IMR-90 (cell line): ENCODE data around the gene AS3MT. TPM values are rescaled to one million over a fixed set of nuclear protein-coding genes. Genes with fewer than 3 reads are reported as not detected.

Experiments used
- ATAC-seq: fragments of 200-7000 bp; cut with Tn5 transposase; 2 replicates; pipeline ENCODE4 v1.9.1; 2020; ENCODE audit warnings: low read depth, mild to moderate bottlenecking, moderate library complexity
- BruUV-seq: library from RNA; stranded (reverse); fragments of 400-500 nt; replicated peaks from 2 replicates; lab custom pipeline; 2021; lab: Mats Ljungman, UMichigan
- CTCF ChIA-PET: fragments of 300-600 bp; formaldehyde crosslinking; extraction: SDS; loops from one replicate; lab custom pipeline; 2021; ENCODE audit warnings: antibody characterized with exemption; lab: Yijun Ruan, JAX
- POLR2A ChIA-PET: fragments of 300-600 bp; sonication (Branson Sonifier 250); formaldehyde crosslinking; loops from one replicate; lab custom pipeline; 2022; ENCODE audit warnings: antibody characterized with exemption; ENCODE audit not compliant: unreplicated experiment; lab: Charles Lee
- DNase-seq: peaks from one replicate; pipeline ENCODE4 v3.0.0; 2013
- H2AFZ ChIP-seq: replicated peaks from 2 replicates; pipeline ENCODE3; 2013; ENCODE audit warnings: low read length, mild to moderate bottlenecking; ENCODE audit not compliant: poor library complexity
- H2AK5ac ChIP-seq: 2 replicates; pipeline ENCODE4 v1.6.1; 2013; ENCODE audit warnings: low read depth, low read length, inconsistent platforms
- H2AK9ac ChIP-seq: replicated peaks from 2 replicates; pipeline ENCODE3; 2013; ENCODE audit warnings: mild to moderate bottlenecking, low read depth, low read length, moderate library complexity; ENCODE audit not compliant: poor library complexity
- H2BK120ac ChIP-seq: 2 replicates; pipeline ENCODE4 v1.6.1; 2013; ENCODE audit warnings: low read depth, low read length, inconsistent platforms
- H2BK15ac ChIP-seq: 3 replicates; pipeline ENCODE4 v1.6.1; 2013; ENCODE audit warnings: low read depth, low read length, inconsistent platforms
- H2BK20ac ChIP-seq: 2 replicates; pipeline ENCODE4 v1.6.1; 2013; ENCODE audit warnings: low read depth, mild to moderate bottlenecking, inconsistent platforms, low read length, moderate library complexity
- H2BK5ac ChIP-seq: 2 replicates; pipeline ENCODE4 v1.6.1; 2013; ENCODE audit warnings: mild to moderate bottlenecking, low read depth, low read length, inconsistent platforms; ENCODE audit not compliant: poor library complexity, severe bottlenecking
- H3K14ac ChIP-seq: replicated peaks from 2 replicates; pipeline ENCODE4 v1.6.1; 2013; ENCODE audit warnings: low read depth, low read length, inconsistent platforms
- H3K18ac ChIP-seq: 2 replicates; pipeline ENCODE4 v1.6.1; 2013; ENCODE audit warnings: low read depth, low read length, control low read depth
- H3K23ac ChIP-seq: 2 replicates; pipeline ENCODE4 v1.6.1; 2013; ENCODE audit warnings: low read depth, low read length, inconsistent platforms
- H3K27ac ChIP-seq: 2 replicates; pipeline ENCODE4 v1.5.1; 2013; ENCODE audit warnings: mild to moderate bottlenecking, control low read depth, low read length; ENCODE audit not compliant: insufficient read depth
- H3K27me3 ChIP-seq: 2 replicates; pipeline ENCODE4 v1.6.1; 2013; ENCODE audit warnings: low read length; ENCODE audit not compliant: control insufficient read depth, insufficient read depth
- H3K36me3 ChIP-seq: 2 replicates; pipeline ENCODE4 v1.6.1; 2013; ENCODE audit warnings: low read length, mixed read lengths; ENCODE audit not compliant: control insufficient read depth, insufficient read depth
- H3K4ac ChIP-seq: 2 replicates; pipeline ENCODE4 v1.6.1; 2013; ENCODE audit warnings: low read depth, low read length, inconsistent platforms
- H3K4me1 ChIP-seq: 2 replicates; pipeline ENCODE4 v1.6.1; 2013; ENCODE audit warnings: low read length, mixed read lengths; ENCODE audit not compliant: control insufficient read depth, insufficient read depth
- H3K4me2 ChIP-seq: 2 replicates; pipeline ENCODE4 v1.6.1; 2013; ENCODE audit warnings: low read depth, mild to moderate bottlenecking, control low read depth, low read length, moderate library complexity
- H3K4me3 ChIP-seq: 2 replicates; pipeline ENCODE4 v1.5.1; 2013; ENCODE audit warnings: low read depth, mild to moderate bottlenecking, control low read depth, low read length, moderate library complexity; ENCODE audit not compliant: insufficient read depth
- H3K56ac ChIP-seq: 2 replicates; pipeline ENCODE4 v1.6.1; 2013; ENCODE audit warnings: low read length, inconsistent platforms; ENCODE audit not compliant: insufficient read depth; ENCODE audit errors: extremely low read depth
- H3K79me1 ChIP-seq, 2 experiments: 2 replicates each; pipeline ENCODE4 v1.6.1; 2013; ENCODE audit warnings: low read length in 2 of 2, inconsistent platforms in 1 of 2, low read depth in 1 of 2
- H3K9ac ChIP-seq: 2 replicates; pipeline ENCODE4 v1.6.1; 2013; ENCODE audit warnings: low read depth, low read length, control low read depth
- H3K9me1 ChIP-seq: 2 replicates; pipeline ENCODE4 v1.6.1; 2013; ENCODE audit warnings: low read length, inconsistent platforms; ENCODE audit not compliant: insufficient read depth
- H3K9me3 ChIP-seq: 2 replicates; pipeline ENCODE4 v1.6.1; 2013; ENCODE audit warnings: low read length; ENCODE audit not compliant: control insufficient read depth, insufficient read depth
- H4K20me1 ChIP-seq: 2 replicates; pipeline ENCODE4 v1.6.1; 2013; ENCODE audit warnings: low read length, inconsistent platforms; ENCODE audit not compliant: insufficient read depth
- H4K5ac ChIP-seq: 2 replicates; pipeline ENCODE4 v1.6.1; 2013; ENCODE audit warnings: mild to moderate bottlenecking, low read depth, low read length, control low read depth
- H4K8ac ChIP-seq, 2 experiments: 2 replicates each; pipeline ENCODE4 v1.6.1; 2013; ENCODE audit warnings: low read depth in 2 of 2, low read length in 2 of 2, control low read depth in 1 of 2, inconsistent platforms in 1 of 2
- H4K91ac ChIP-seq: 2 replicates; pipeline ENCODE4 v1.6.1; 2013; ENCODE audit warnings: low read depth, low read length, inconsistent platforms; ENCODE audit not compliant: insufficient read depth
- CEBPB ChIP-seq: IDR thresholded peaks from 2 replicates; pipeline ENCODE4 v1.6.1; 2012; ENCODE audit warnings: low read depth, low read length, improper control_type of control experiment
- CHD1 ChIP-seq: IDR thresholded peaks from 2 replicates; pipeline ENCODE4 v1.6.1; 2012; ENCODE audit warnings: low read depth, low read length, improper control_type of control experiment
- ELK1 ChIP-seq: fragments of 150-350 bp; IDR thresholded peaks from 2 replicates; pipeline ENCODE4 v1.6.1; 2016; ENCODE audit warnings: low read depth, mild to moderate bottlenecking, low read length, moderate library complexity, borderline replicate concordance
- MAZ ChIP-seq: IDR thresholded peaks from 2 replicates; pipeline ENCODE4 v1.6.1; 2012; ENCODE audit warnings: low read depth, mild to moderate bottlenecking, low read length, improper control_type of control experiment, moderate library complexity, borderline replicate concordance
- RAD21 ChIP-seq: IDR thresholded peaks from 2 replicates; pipeline ENCODE4 v1.6.1; 2012; ENCODE audit warnings: low read length, improper control_type of control experiment
- RCOR1 ChIP-seq: IDR thresholded peaks from 2 replicates; pipeline ENCODE4 v1.6.1; 2012; ENCODE audit warnings: mild to moderate bottlenecking, low read length, improper control_type of control experiment; ENCODE audit not compliant: insufficient replicate concordance
- RFX5 ChIP-seq: IDR thresholded peaks from 2 replicates; pipeline ENCODE4 v1.8.0; 2012; ENCODE audit warnings: low read depth, mild to moderate bottlenecking, low read length, moderate library complexity
- USF2 ChIP-seq: fragments of 150-350 bp; IDR thresholded peaks from 2 replicates; pipeline ENCODE4 v1.6.1; 2017; ENCODE audit warnings: mild to moderate bottlenecking, antibody characterized with exemption, low read length, low read depth
- WGBS, 2 experiments: methylation state at CpG; one replicate each; pipeline versions ENCODE4 v1.1.5 to v1.1.7; 2013; ENCODE audit warnings: missing lambda C conversion rate in 2 of 2; ENCODE audit not compliant: insufficient read length in 1 of 2; ENCODE audit errors: extremely low coverage in 2 of 2; 5-methylcytosine and 5-hydroxymethylcytosine counted together
- dilution Hi-C: fragments of 300-500 bp; cut with HindIII; formaldehyde crosslinking; loops from one replicate; pipeline ENCODE4 v1.14.3; 2018; ENCODE audit warnings: low sequenced_read_pairs; ENCODE audit not compliant: unreplicated experiment
- in situ Hi-C: fragments of 300-500 bp; cut with MboI; formaldehyde crosslinking; loops from 3 replicates; pipeline ENCODE4 v1.14.3; 2019; ENCODE audit warnings: low sequenced_read_pairs, inconsistent platforms, mixed read lengths
- intact Hi-C: fragments of 100-400 bp; cut with micrococcal nuclease; formaldehyde crosslinking; loops from 2 replicates; pipeline ENCODE4 v1.10.0; 2022
- polyA plus RNA-seq, 3 experiments: library from polyadenylated mRNA; depleted of rRNA; stranded (reverse); fragments of >200 nt; gene quantifications; 2 replicates each; pipeline ENCODE4 v1.2.3, GENCODE V29; 2012; ENCODE audit warnings: low replicate concordance in 1 of 3
- total RNA-seq: library from RNA; depleted of rRNA; stranded (reverse); fragments of >200 nt; gene quantifications from 2 replicates; pipeline ENCODE4 v1.2.3, GENCODE V29; 2012
- TF ChIP-seq, protein P1 (sequence below): conservative IDR thresholded peaks from 2 replicates; pipeline ENCODE4 v1.5.1; 2012; ENCODE audit warnings: mild to moderate bottlenecking, low read depth, low read length, improper control_type of control experiment

Gene AS3MT
- total and polyA plus RNA-seq, 2 of the 4 experiments (the other 2 are of a cell fraction): 2.7 to 3.6 TPM

DNA sequence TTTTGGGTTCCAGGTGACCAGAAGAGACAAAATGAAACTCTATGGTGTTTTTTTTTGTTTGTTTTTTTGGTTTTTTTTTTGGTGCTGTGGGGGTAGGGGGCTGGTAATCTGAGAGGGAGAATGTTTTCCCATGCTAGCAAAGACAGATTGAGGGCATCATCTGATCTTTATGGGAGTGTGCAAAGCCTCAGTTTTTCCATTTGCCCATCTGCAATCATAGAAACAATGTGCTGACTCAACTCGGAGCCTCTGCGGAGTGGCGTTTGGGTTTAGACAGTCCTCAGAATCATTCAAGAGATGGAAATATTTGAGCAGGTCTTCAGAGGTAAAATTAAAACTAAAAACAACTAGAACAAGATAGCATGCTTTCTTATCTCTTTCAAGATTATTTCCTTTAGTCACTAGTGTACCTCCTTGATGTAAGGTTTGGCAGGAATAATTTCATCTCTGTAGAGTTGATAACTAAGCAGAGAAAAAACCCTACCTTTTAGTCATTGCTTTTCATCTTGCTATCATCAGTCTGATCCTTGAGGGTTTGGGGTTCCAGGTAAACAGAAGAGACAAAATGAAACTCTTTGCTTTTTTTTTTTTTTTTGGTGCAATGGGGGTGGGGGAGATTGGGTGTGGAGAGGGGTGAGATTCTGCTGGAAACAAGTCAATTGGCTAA lies 66.8 kb downstream of the AS3MT start:
- CTCF ChIA-PET: no interaction called here
- Histone ChIP-seq H3K27me3 (no peaks in the 10 kb centered on the region), H3K4me3 (no peak overlapping the region), H3K14ac (no peak overlapping the region), H2AFZ (no peak overlapping the region), H3K4me1 (no peaks in the 10 kb centered on the region), H2BK15ac (no peak overlapping the region), H2BK20ac (no peak overlapping the region), H4K5ac (no peak overlapping the region), H3K9ac (no peak overlapping the region), H3K27ac (no peak overlapping the region), H3K56ac (no peak overlapping the region), H3K79me1 (peaks cover 22 to 69% of the 10 kb centered on the region in 2 experiments), H3K9me1 (no peaks in the 10 kb centered on the region; the same call in 1 of the 2 replicates), H3K23ac (no peak overlapping the region), H4K20me1 (peaks cover 4% of the 10 kb centered on the region; the same call in 1 of the 2 replicates), H3K36me3 (peaks cover 1% of the 10 kb centered on the region; the same call in 1 of the 2 replicates), H3K4me2 (no peak overlapping the region), H3K4ac (no peak overlapping the region), H2AK9ac (no peak overlapping the region), H3K9me3 (no peaks in the 10 kb centered on the region; the same call in 1 of the 2 replicates), H4K91ac (no peak overlapping the region), H3K18ac (no peak overlapping the region), H2AK5ac (no peak overlapping the region), H4K8ac (no peak overlapping the region), H2BK120ac (no peak overlapping the region), H2BK5ac (no peak overlapping the region)
- in situ Hi-C loops: no loop called here
- intact Hi-C loops: no loop called here
- DNase-seq (no peak), ATAC-seq (no peak)
- WGBS, 2 experiments: no CpG with 5 or more reads among the region's 3 CpGs
- POLR2A ChIA-PET: no interaction called here
- BruUV-seq: no TSS peak
- dilution Hi-C loops: no loop called here
- TF ChIP-seq CHD1: no peak
- no peak for TF ChIP-seq RAD21
- no peak for TF ChIP-seq USF2
- TF ChIP-seq, protein P1, sequence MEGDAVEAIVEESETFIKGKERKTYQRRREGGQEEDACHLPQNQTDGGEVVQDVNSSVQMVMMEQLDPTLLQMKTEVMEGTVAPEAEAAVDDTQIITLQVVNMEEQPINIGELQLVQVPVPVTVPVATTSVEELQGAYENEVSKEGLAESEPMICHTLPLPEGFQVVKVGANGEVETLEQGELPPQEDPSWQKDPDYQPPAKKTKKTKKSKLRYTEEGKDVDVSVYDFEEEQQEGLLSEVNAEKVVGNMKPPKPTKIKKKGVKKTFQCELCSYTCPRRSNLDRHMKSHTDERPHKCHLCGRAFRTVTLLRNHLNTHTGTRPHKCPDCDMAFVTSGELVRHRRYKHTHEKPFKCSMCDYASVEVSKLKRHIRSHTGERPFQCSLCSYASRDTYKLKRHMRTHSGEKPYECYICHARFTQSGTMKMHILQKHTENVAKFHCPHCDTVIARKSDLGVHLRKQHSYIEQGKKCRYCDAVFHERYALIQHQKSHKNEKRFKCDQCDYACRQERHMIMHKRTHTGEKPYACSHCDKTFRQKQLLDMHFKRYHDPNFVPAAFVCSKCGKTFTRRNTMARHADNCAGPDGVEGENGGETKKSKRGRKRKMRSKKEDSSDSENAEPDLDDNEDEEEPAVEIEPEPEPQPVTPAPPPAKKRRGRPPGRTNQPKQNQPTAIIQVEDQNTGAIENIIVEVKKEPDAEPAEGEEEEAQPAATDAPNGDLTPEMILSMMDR: no peak
- TF ChIP-seq MAZ: no peak
- TF ChIP-seq RFX5: no peak
- TF ChIP-seq CEBPB: no peak
- TF ChIP-seq ELK1: no peak
- TF ChIP-seq RCOR1: no peak
